Activated naive CD4-positive, alpha-beta T cell treated with anti-CD3 and anti-CD28 coated beads for 36 hours (primary cell): Measurements from ENCODE around the gene THSD7A. TPM values are rescaled to one million over a fixed set of nuclear protein-coding genes. Genes with fewer than 3 reads are reported as not detected.

Experiments used
- CTCF ChIA-PET: fragments of 350-600 bp; sonication (Branson Sonifier 250); formaldehyde crosslinking; loops from one replicate; lab custom pipeline; 2021; ENCODE audit warnings: antibody characterized with exemption; lab: Charles Lee
- DNase-seq: peaks from one replicate; pipeline ENCODE4 v3.0.0-alpha.2; 2020
- H3K27ac Mint-ChIP-seq: one replicate; pipeline ENCODE4 v1.8.0; 2021; ENCODE audit warnings: mild to moderate bottlenecking, mixed read lengths
- H3K27me3 Mint-ChIP-seq: one replicate; pipeline ENCODE4 v1.8.0; 2021; ENCODE audit warnings: low read depth, mixed read lengths
- H3K36me3 Mint-ChIP-seq: one replicate; pipeline ENCODE4 v1.8.0; 2021; ENCODE audit warnings: low read depth, mixed read lengths
- H3K4me1 Mint-ChIP-seq: one replicate; pipeline ENCODE4 v1.8.0; 2021; ENCODE audit warnings: low read depth, mixed read lengths
- H3K4me3 Mint-ChIP-seq: one replicate; pipeline ENCODE4 v1.8.0; 2021; ENCODE audit warnings: mild to moderate bottlenecking, moderate library complexity, mixed read lengths
- H3K9me3 Mint-ChIP-seq: one replicate; pipeline ENCODE4 v1.8.0; 2021; ENCODE audit warnings: mixed read lengths
- intact Hi-C: fragments of 100-400 bp; cut with micrococcal nuclease; formaldehyde crosslinking; loops from one replicate; pipeline ENCODE4 v1.15.1; 2023
- total RNA-seq, 2 experiments: library from RNA; stranded (reverse); gene quantifications; one replicate each; pipeline ENCODE4 v1.2.3, GENCODE V29; 2021

Gene THSD7A
- total RNA-seq, 2 experiments from 2014 or later = not detected

DNA sequence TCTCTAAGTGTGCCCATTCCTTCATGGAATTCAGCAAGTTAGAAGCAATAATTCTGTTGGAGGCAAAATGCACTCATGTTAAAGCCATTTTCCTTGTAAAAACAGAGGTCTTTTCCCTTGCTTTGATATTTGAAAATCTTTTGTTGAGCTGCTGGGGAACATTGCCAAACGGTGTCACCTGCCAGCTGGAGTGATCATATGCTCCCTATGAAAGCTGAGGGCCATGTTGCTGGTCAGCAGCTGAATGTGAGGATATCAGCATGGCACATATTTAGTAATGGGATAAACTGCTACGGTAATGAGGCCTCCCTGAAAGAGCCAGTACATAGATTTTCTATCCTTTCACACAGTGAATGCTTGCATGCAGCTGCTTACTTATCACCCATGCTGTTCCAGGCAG lies 224.3 kb downstream of the THSD7A start:
- H3K27me3 Mint-ChIP-seq = no peaks in the 10 kb centered on the region
- no peak overlapping the region for H3K27ac Mint-ChIP-seq
- no peak for DNase-seq
- intact Hi-C loops = no loop called here
- no peaks in the 10 kb centered on the region for H3K36me3 Mint-ChIP-seq
- no peaks in the 10 kb centered on the region for H3K4me1 Mint-ChIP-seq
- H3K4me3 Mint-ChIP-seq = no peak overlapping the region
- CTCF ChIA-PET = no interaction called here
- H3K9me3 Mint-ChIP-seq = no peaks in the 10 kb centered on the region

DNA sequence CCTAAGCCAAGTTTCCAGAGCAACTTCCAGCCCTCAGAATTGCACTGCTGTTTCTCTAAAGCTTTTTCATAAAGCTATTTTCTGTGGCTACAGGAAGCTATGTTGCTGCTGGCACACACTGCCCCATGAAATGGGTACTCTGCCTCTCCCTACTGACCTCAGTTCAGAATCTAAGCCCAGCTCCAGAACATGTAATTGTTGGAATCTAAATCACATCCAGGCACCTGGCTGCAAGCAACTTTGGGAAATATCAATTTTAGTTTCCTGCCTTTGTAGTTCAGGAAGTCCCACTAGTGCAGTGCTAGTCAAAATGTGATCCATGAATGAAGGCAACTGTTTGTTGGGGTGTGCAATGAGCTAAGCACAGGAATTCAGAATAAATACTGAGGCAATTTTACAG lies 226.2 kb downstream of the THSD7A start:
- Mint-ChIP-seq H3K27me3 (no peaks in the 10 kb centered on the region), H3K9me3 (peaks cover 4% of the 10 kb centered on the region), H3K4me3 (no peak overlapping the region), H3K36me3 (no peaks in the 10 kb centered on the region), H3K27ac (no peak overlapping the region), H3K4me1 (no peaks in the 10 kb centered on the region)
- DNase-seq = no peak
- CTCF ChIA-PET = no interaction called here
- intact Hi-C loops = no loop called here

DNA sequence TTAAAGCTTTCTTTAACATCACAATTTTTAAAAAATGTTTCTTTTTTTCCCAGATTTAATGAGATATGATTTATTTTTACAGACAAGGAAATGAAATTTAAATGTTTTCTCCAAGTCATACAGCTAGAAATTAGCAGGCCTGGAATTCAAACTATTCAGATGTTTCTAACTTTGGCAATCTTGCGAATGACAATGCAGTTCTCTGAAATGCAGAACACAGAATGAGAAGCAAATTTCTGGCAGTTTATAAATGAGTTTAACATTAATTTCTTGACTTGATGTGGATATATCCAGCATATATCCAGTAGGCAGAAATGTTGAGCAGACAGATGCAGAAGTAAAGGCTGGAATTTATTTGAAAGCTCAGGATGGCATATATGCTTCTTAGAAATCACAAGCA lies 227.5 kb downstream of the THSD7A start:
- no peak overlapping the region for H3K27ac Mint-ChIP-seq
- CTCF ChIA-PET = no interaction called here
- H3K4me3 Mint-ChIP-seq = no peak overlapping the region
- H3K36me3 Mint-ChIP-seq = no peaks in the 10 kb centered on the region
- intact Hi-C loops = no loop called here
- DNase-seq = no peak
- peaks cover 4% of the 10 kb centered on the region for H3K9me3 Mint-ChIP-seq
- H3K4me1 Mint-ChIP-seq = no peaks in the 10 kb centered on the region
- no peaks in the 10 kb centered on the region for H3K27me3 Mint-ChIP-seq

DNA sequence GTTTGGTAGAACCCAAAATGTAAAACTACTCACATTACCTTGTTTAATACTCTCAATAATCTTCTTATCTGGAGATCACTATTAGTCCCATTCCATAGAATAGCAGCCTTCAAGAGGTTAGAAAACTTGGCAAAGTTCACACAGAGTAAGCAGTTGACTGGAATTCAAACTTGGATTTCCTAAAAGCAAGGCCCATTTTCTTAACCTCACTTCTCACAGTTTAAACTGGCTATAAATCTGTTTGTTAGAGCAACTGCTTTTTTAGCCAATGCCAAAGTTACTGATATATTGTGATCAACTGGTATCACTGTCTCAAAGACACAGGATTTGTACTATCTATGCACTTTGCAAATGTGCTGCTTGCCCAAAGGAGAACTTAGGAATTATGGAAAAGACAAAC lies 230.2 kb downstream of the THSD7A start:
- Mint-ChIP-seq H3K9me3 (peaks cover 10% of the 10 kb centered on the region), H3K4me1 (no peaks in the 10 kb centered on the region), H3K27me3 (no peaks in the 10 kb centered on the region), H3K4me3 (no peak overlapping the region), H3K36me3 (no peaks in the 10 kb centered on the region), H3K27ac (no peak overlapping the region)
- CTCF ChIA-PET = no interaction called here
- intact Hi-C loops = no loop called here
- no peak for DNase-seq

- Mint-ChIP-seq H3K27me3 (no peaks in the 10 kb centered on the region), H3K4me1 (no peaks in the 10 kb centered on the region), H3K9me3 (peaks cover 4% of the 10 kb centered on the region), H3K27ac (no peak overlapping the region), H3K4me3 (no peak overlapping the region), H3K36me3 (no peaks in the 10 kb centered on the region)
- DNase-seq = no peak
- intact Hi-C loops = no loop called here
- CTCF ChIA-PET = interaction anchor here (0.6 kb wide), 1 partner anchor 405 kb away, joined by 5 read pairs; no protein-coding TSS in a partner anchor
These were observed 238.7 kb downstream of the THSD7A start for GRCh38 chr7:11593322-11593721.

GRCh38 chr7:11592699-11593098 lies 239.3 kb downstream of the THSD7A start:
- Mint-ChIP-seq H3K36me3 (no peaks in the 10 kb centered on the region), H3K4me3 (no peak overlapping the region), H3K9me3 (peaks cover 1% of the 10 kb centered on the region), H3K4me1 (no peaks in the 10 kb centered on the region), H3K27ac (no peak overlapping the region), H3K27me3 (no peaks in the 10 kb centered on the region)
- intact Hi-C loops = no loop called here
- DNase-seq = no peak
- CTCF ChIA-PET = no interaction called here

DNA sequence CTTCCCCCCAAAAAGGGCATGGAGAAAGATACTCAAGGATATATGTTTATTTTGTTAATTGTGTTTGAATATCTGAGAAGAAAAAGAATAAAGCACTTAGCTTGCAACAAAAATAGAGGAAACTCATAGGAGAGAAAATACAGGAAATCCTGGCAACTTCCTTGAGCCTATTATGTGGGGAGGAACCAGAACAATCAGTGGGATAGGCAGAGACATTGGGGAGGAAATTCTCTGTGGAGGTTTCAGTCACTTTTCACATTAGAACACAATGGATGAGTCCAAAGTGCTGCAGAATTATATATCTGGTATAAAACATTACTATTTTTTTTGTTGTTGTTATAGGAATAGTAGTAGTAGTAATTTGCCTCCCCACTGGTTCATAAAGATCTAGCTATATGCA lies 240.1 kb downstream of the THSD7A start:
- DNase-seq = no peak
- H3K4me1 Mint-ChIP-seq = no peaks in the 10 kb centered on the region
- intact Hi-C loops = no loop called here
- H3K27ac Mint-ChIP-seq = no peak overlapping the region
- no peaks in the 10 kb centered on the region for H3K36me3 Mint-ChIP-seq
- CTCF ChIA-PET = no interaction called here
- H3K4me3 Mint-ChIP-seq = no peak overlapping the region
- peaks cover 1% of the 10 kb centered on the region for H3K9me3 Mint-ChIP-seq
- H3K27me3 Mint-ChIP-seq = no peaks in the 10 kb centered on the region

- H3K4me3 Mint-ChIP-seq = no peak overlapping the region
- H3K27me3 Mint-ChIP-seq = no peaks in the 10 kb centered on the region
- intact Hi-C loops = no loop called here
- DNase-seq = no peak
- no peak overlapping the region for H3K27ac Mint-ChIP-seq
- no peaks in the 10 kb centered on the region for H3K36me3 Mint-ChIP-seq
- H3K9me3 Mint-ChIP-seq = peaks cover 1% of the 10 kb centered on the region
- no peaks in the 10 kb centered on the region for H3K4me1 Mint-ChIP-seq
- CTCF ChIA-PET = interaction anchor here (0.7 kb wide), 1 partner anchor 8 kb away, joined by 3 read pairs; no protein-coding TSS in a partner anchor
These were observed 240.9 kb downstream of the THSD7A start for GRCh38 chr7:11591055-11591633.

DNA sequence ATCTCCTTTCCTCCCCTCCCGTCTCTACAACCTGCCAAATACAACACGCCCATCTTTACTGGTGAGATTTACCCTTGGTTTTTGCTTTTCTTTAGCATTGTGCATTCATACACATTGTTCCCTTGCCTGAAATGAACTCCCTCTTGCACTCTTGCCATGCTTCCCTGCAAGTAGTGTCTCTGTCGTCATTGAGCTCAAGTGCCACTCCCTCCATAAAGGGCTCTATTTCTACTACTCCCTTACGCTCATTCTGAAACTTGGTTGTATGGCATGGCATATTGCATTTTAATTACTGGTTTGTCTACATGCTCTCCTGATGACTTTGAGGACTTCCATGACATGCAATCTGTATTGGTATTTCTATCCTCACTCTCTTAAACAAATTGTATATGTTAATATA lies 242.7 kb downstream of the THSD7A start:
- no peak for DNase-seq
- no peaks in the 10 kb centered on the region for H3K27me3 Mint-ChIP-seq
- H3K9me3 Mint-ChIP-seq = peaks cover 3% of the 10 kb centered on the region
- H3K4me3 Mint-ChIP-seq = no peak overlapping the region
- no peaks in the 10 kb centered on the region for H3K36me3 Mint-ChIP-seq
- intact Hi-C loops = no loop called here
- no peaks in the 10 kb centered on the region for H3K4me1 Mint-ChIP-seq
- no peak overlapping the region for H3K27ac Mint-ChIP-seq
- CTCF ChIA-PET = no interaction called here

- intact Hi-C loops = no loop called here
- H3K4me3 Mint-ChIP-seq = no peak overlapping the region
These were observed 244.2 kb downstream of the THSD7A start for GRCh38 chr7:11587814-11588213.

GRCh38 chr7:11587048-11587447 lies 244.9 kb downstream of the THSD7A start:
- CTCF ChIA-PET = no interaction called here
- Mint-ChIP-seq H3K4me1 (no peaks in the 10 kb centered on the region), H3K9me3 (peaks cover 3% of the 10 kb centered on the region), H3K27ac (no peak overlapping the region), H3K36me3 (no peaks in the 10 kb centered on the region), H3K27me3 (no peaks in the 10 kb centered on the region), H3K4me3 (no peak overlapping the region)
- intact Hi-C loops = no loop called here
- no peak for DNase-seq

More at GRCh38 chr7:11587814-11588213, 244.2 kb downstream of the THSD7A start:
- no peak for DNase-seq
- Mint-ChIP-seq H3K9me3 (peaks cover 3% of the 10 kb centered on the region), H3K36me3 (no peaks in the 10 kb centered on the region), H3K27me3 (no peaks in the 10 kb centered on the region), H3K27ac (no peak overlapping the region), H3K4me1 (no peaks in the 10 kb centered on the region)
- CTCF ChIA-PET = no interaction called here

DNA sequence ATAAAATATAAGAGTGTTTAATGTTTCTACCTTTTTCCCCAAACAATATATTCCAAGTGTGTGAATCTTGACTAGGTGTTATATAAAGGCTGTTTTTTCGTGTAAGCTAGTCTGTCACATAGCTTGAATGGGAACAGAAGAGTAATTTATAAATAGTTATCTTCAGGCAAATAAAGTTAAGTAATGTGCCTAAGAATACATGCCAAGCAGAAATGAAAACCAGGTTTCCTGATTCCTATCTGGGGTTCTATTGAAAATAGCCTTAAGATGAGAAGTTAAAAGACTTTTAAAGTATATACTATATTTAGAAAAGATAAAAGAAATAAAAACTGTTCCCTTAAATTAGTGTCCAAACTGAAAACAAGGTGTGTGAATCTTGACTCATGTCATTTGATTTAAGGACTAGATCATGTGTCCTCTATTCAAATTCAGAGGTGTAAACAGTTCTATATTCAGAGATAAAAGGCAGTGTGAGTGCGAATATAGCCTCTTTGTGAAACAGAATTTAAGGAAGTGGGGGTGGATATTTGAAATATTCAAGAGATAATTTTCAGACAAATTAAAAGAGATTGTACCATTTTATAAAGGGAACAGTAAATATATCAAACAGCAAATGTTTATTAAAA lies 247.5 kb downstream of the THSD7A start:
- no peak overlapping the region for H3K27ac Mint-ChIP-seq
- CTCF ChIA-PET = no interaction called here
- H3K27me3 Mint-ChIP-seq = no peaks in the 10 kb centered on the region
- no peaks in the 10 kb centered on the region for H3K4me1 Mint-ChIP-seq
- DNase-seq = no peak
- intact Hi-C loops = no loop called here
- peaks cover 2% of the 10 kb centered on the region for H3K9me3 Mint-ChIP-seq
- H3K36me3 Mint-ChIP-seq = no peaks in the 10 kb centered on the region
- no peak overlapping the region for H3K4me3 Mint-ChIP-seq

GRCh38 chr7:11579141-11579540 lies 252.9 kb downstream of the THSD7A start:
- no peaks in the 10 kb centered on the region for H3K27me3 Mint-ChIP-seq
- intact Hi-C loops = no loop called here
- H3K4me3 Mint-ChIP-seq = no peak overlapping the region
- H3K27ac Mint-ChIP-seq = no peak overlapping the region
- no peaks in the 10 kb centered on the region for H3K9me3 Mint-ChIP-seq
- no peaks in the 10 kb centered on the region for H3K36me3 Mint-ChIP-seq
- H3K4me1 Mint-ChIP-seq = no peaks in the 10 kb centered on the region
- DNase-seq = no peak
- CTCF ChIA-PET = no interaction called here
